Natural killer cell (primary cell): Measurements from ENCODE around the gene METTL17. TPM values are rescaled to one million over a fixed set of nuclear protein-coding genes. Genes with fewer than 3 reads are reported as not detected.

Experiments used
- ATAC-seq, 3 donors: fragments of 150-1000 bp in 2 of 3; fragments of 200-7000 bp in 1 of 3; cut with Tn5 transposase; 1 replicate in 1 of 3; 2 replicates in 2 of 3; pipeline ENCODE4 v1.10.0; 2021; ENCODE audit warnings: mild to moderate bottlenecking in 2 of 3, moderate library complexity in 2 of 3
- DNase-seq, 2 donors: peaks; one replicate each; pipeline versions ENCODE4 v3.0.0 to v3.0.0-alpha.2; 2013 to 2021; ENCODE audit warnings: mixed read lengths in 1 of 2
- H3K27ac ChIP-seq: one replicate; pipeline ENCODE4 v1.5.1; 2013; ENCODE audit warnings: mild to moderate bottlenecking, low read length
- H3K27me3 ChIP-seq: one replicate; pipeline ENCODE4 v1.6.1; 2013; ENCODE audit warnings: low read length; ENCODE audit not compliant: control insufficient read depth, insufficient read depth
- H3K36me3 ChIP-seq: one replicate; pipeline ENCODE4 v1.6.1; 2013; ENCODE audit warnings: low read length; ENCODE audit not compliant: control insufficient read depth, insufficient read depth
- H3K4me1 ChIP-seq: one replicate; pipeline ENCODE4 v1.6.1; 2013; ENCODE audit warnings: low read length; ENCODE audit not compliant: control insufficient read depth, insufficient read depth
- H3K4me3 ChIP-seq: one replicate; pipeline ENCODE4 v1.5.1; 2013; ENCODE audit warnings: low read length
- H3K9me3 ChIP-seq: one replicate; pipeline ENCODE4 v1.6.1; 2013; ENCODE audit warnings: low read length; ENCODE audit not compliant: control insufficient read depth, insufficient read depth
- H3K27ac Mint-ChIP-seq, 2 donors: one replicate each; pipeline ENCODE4 v1.8.0; 2022; ENCODE audit warnings: mild to moderate bottlenecking in 2 of 2, mixed read lengths in 2 of 2, moderate library complexity in 1 of 2
- H3K27me3 Mint-ChIP-seq, 2 donors: one replicate each; pipeline ENCODE4 v1.8.0; 2022; ENCODE audit warnings: low read depth in 2 of 2, mixed read lengths in 2 of 2
- H3K36me3 Mint-ChIP-seq: one replicate; pipeline ENCODE4 v1.8.0; 2022; ENCODE audit warnings: mixed read lengths
- H3K4me1 Mint-ChIP-seq, 2 donors: one replicate each; pipeline ENCODE4 v1.8.0; 2022; ENCODE audit warnings: mixed read lengths in 2 of 2
- H3K4me3 Mint-ChIP-seq: one replicate; pipeline ENCODE4 v1.8.0; 2022; ENCODE audit warnings: mild to moderate bottlenecking, moderate library complexity, mixed read lengths
- H3K9me3 Mint-ChIP-seq, 2 donors: one replicate each; pipeline ENCODE4 v1.8.0; 2022; ENCODE audit warnings: mixed read lengths in 2 of 2
- CTCF ChIP-seq: fragments of 200-600 bp; IDR thresholded peaks from one replicate; pipeline ENCODE4 v1.8.0; 2022; ENCODE audit warnings: antibody characterized with exemption
- WGBS: methylation state at CpG from one replicate; pipeline ENCODE4 v1.1.7; 2013; ENCODE audit warnings: missing lambda C conversion rate; ENCODE audit not compliant: insufficient coverage; 5-methylcytosine and 5-hydroxymethylcytosine counted together
- intact Hi-C: fragments of 100-400 bp; cut with micrococcal nuclease; formaldehyde crosslinking; loops from one replicate; pipeline ENCODE4 v1.14.2; 2022
- total RNA-seq, 4 donors: library from RNA; stranded (reverse); fragments of 120-200 nt in 1 of 4; gene quantifications; one replicate each; pipeline versions ENCODE4 v1.2.3 to v1.2.4, GENCODE V29; 2013 to 2022

Gene METTL17
- total RNA-seq, 3 donors from 2014 or later (not counting 1 experiment from before 2014, with no cell fraction given) = 62.8 to 79.2 (median 74.1) TPM

GRCh38 chr14:21026988-21027315 lies 37.2 kb downstream of the METTL17 start:
- H3K9me3 Mint-ChIP-seq = no peaks in the 10 kb centered on the region
- Histone ChIP-seq H3K27me3 (peaks cover 2% of the 10 kb centered on the region), H3K27ac (no peak overlapping the region), H3K4me1 (peaks cover 23% of the 10 kb centered on the region), H3K4me3 (no peak overlapping the region), H3K36me3 (no peaks in the 10 kb centered on the region), H3K9me3 (no peaks in the 10 kb centered on the region)
- H3K4me1 Mint-ChIP-seq = peaks cover 7 to 13% of the 10 kb centered on the region in 2 donors
- DNase-seq (no peak), ATAC-seq (no peak)
- WGBS = 56% methylated on average over 3 of the region's 3 CpGs
- peaks cover 5 to 18% of the 10 kb centered on the region in 2 donors for H3K27me3 Mint-ChIP-seq
- intact Hi-C loops = no loop called here
- TF ChIP-seq CTCF = no peak
- H3K27ac Mint-ChIP-seq = peak overlapping the region in 1 of 2 donors; percentile 1
- no peaks in the 10 kb centered on the region for H3K36me3 Mint-ChIP-seq
- H3K4me3 Mint-ChIP-seq = peak overlapping the region; percentile 38

GRCh38 chr14:21029917-21030316 lies 40.1 kb downstream of the METTL17 start, which contains the start of gene TPPP2:
Gene TPPP2, plus strand, starts transcription at chr14:21030217. Its CDS starts 365 bp downstream, at chr14:21030582.
- Mint-ChIP-seq H3K9me3 (no peaks in the 10 kb centered on the region), H3K4me3 (no peak within 1 kb of the TSS), H3K36me3 (no peaks in the 10 kb centered on the region), H3K4me1 (peaks cover 0 to 5% of the 10 kb centered on the region in 2 donors), H3K27me3 (peaks cover 11 to 18% of the 10 kb centered on the region in 2 donors), H3K27ac (no peak within 1 kb of the TSS)
- no peaks in the 10 kb centered on the region for H3K36me3 ChIP-seq
- H3K27ac ChIP-seq = no peak within 1 kb of the TSS
- H3K4me3 ChIP-seq = no peak within 1 kb of the TSS
- DNase-seq (no peak), ATAC-seq (no peak)
- no peaks in the 10 kb centered on the region for H3K27me3 ChIP-seq
- H3K9me3 ChIP-seq = no peaks in the 10 kb centered on the region
- peaks cover 8% of the 10 kb centered on the region for H3K4me1 ChIP-seq
- intact Hi-C loops = no loop called here
- TF ChIP-seq CTCF = no peak
- 94% methylated on average over 5 of the region's 5 CpGs for WGBS

- H3K9me3 ChIP-seq = no peaks in the 10 kb centered on the region
- TF ChIP-seq CTCF = no peak
- H3K4me1 ChIP-seq = peaks cover 3% of the 10 kb centered on the region
- no peak overlapping the region for H3K4me3 Mint-ChIP-seq
- H3K27me3 Mint-ChIP-seq = peaks cover 11 to 18% of the 10 kb centered on the region in 2 donors
- H3K36me3 Mint-ChIP-seq = no peaks in the 10 kb centered on the region
- H3K9me3 Mint-ChIP-seq = no peaks in the 10 kb centered on the region
- no peak overlapping the region for H3K27ac Mint-ChIP-seq
- 79% methylated on average over 12 of the region's 12 CpGs for WGBS
- intact Hi-C loops = no loop called here
- no peaks in the 10 kb centered on the region for H3K36me3 ChIP-seq
- DNase-seq = no peak
- H3K4me3 ChIP-seq = no peak overlapping the region
- no peaks in the 10 kb centered on the region for H3K27me3 ChIP-seq
- H3K4me1 Mint-ChIP-seq = no peaks in the 10 kb centered on the region
- ATAC-seq = no peak
- H3K27ac ChIP-seq = no peak overlapping the region
Observed at GRCh38 chr14:21030531-21030930, 40.8 kb downstream of the METTL17 start.
